Stimulated activated CD4-positive, alpha-beta T cell treated with anti-CD3 and anti-CD28 coated beads, Interleukin-4, amount 100 ng/mL, for 4 hours (primary cell): ENCODE measurements around the gene TRAF3IP3.

Source experiments
- DNase-seq, 2 experiments: peaks; one replicate each; pipeline ENCODE4 v3.0.0-alpha.2; 2020

The TRAF3IP3 gene

DNA sequence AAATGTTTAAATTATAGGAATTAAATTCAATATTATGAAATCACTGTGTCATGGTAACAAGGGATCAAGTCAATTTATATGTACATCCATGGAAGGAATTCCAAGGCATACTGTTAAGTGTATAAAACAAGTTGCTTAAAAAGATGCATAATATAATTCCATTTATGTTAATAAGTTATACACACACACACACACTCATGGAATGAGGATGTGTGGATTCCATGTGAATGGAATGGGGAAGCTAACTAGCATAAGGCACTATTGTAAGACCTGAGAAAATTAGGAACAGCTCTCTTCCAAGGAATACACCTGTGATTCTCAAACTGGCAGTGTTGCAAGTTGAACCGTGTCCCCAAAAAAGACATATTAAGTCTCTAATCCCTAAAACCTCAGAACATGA, 17.6 kb upstream of the TRAF3IP3 start:
- DNase-seq, result no peak

DNA sequence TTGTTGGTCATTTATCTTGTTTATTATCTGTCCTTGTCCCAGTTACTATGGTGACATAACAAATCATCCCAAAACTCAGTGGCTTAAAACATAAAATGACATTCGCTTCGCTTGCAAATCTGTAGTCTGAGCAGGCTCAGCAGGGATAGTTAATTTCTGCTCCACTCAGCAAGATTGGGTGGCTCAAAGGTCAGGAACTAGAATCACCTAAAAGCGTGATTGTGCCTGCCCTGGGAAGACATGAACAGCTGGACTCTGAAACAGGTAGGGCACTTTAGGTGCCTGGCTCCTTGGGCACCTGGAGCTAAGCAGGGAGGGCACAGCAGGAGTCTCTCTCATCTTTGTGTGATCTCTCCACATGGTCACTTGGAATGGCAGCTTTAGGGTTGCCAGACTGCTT, 14.7 kb upstream of the TRAF3IP3 start:
- DNase-seq, result no peak

DNA sequence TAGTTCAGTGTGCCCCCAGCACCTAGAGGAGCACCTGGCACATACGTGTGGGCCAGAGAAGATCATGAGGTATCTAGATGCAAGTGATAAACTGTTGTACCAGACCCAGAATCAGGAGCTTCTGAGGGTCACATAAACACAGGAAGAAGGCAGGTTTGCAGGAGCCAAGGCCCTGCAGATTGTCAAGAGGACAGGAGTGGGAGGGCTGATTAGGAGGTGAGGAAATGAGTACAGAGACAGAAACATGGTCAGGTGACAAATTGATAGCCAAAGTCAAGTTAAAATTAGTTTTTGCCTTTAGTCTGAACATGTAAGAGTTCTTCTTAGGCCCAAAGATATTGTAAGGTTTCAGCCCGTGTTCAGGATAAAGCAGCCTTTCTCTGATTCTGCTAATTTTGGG, 14.0 kb upstream of the TRAF3IP3 start:
- no peak for DNase-seq

DNA sequence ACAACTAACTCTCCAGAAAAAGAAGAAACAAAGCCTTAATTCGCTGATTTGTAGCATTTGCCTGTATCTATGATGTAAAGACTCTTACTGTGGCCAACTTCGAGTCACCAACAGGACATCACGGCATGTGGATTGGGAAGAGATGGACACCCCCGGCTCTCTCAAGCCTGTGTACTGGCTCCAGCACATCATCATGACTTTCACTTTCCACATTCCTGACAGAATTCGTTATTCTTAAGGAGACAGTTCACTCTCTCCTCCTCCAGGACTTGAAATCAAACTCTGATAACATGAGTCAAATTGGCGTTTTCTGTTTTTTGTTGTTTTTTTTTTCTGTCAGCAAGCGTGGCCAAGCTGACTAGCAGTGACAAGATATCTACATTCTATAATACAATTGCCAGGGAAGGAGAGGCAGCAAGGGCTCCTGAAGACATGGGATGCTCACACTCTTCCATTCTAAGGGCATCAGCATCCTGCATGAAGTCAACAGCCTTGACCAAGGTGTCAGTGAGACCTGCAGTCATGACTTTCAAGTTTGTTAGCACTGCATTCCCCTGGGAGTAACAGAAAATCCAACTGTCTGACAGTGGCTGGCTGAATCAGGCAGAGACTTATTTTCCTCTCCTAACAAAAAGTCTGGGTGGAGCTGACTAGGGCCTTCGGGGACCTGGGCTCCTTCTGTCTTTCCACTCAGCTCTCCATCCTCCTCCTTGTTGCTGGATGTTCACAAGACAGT, 13.3 kb upstream of the TRAF3IP3 start:
- no peak for DNase-seq

GRCh38 chr1:209743145-209743482, 12.7 kb upstream of the TRAF3IP3 start:
- DNase-seq, result no peak

- no peak for DNase-seq
Observed at GRCh38 chr1:209746451-209747165, 9.2 kb upstream of the TRAF3IP3 start.

DNA sequence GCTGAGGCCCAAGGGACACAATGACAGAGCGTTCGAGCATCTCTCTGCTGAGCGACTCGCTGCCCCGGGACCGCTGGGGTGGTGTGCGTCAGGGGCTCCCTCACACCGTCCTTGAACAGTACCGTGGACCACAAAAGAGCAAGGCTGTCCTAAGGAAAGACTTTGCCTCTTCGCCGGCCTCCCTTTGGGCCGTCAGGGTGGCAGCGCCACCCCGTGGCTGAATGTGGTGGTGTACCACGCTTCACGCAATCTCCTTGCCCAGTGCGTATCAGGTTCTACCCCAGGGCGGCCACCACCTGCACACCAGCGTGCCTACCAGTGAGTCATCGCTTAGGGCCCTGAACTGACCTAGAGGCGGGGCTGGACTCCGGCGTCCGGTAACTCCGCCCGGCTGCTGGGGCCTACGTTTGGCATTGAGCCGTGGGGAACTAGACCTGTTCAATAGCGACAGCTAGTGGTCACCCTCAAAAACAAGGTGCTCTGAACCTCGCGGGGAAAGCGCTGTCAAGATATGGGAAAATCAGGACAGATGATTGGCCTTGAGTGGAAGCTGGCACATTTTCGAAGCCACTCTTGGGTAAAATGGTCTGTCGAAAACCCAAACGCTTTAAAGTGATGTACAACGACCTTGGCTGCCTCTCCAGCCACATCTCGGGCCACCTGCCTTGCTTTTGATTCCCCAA, 8.1 kb upstream of the TRAF3IP3 start:
- DNase-seq, result peak; percentile 69 to 81

- no peak for DNase-seq
Observed at GRCh38 chr1:209748620-209749019, 7.2 kb upstream of the TRAF3IP3 start.

GRCh38 chr1:209749205-209749604, 6.6 kb upstream of the TRAF3IP3 start:
- no peak for DNase-seq

- no peak for DNase-seq
Observed at GRCh38 chr1:209749670-209750323, 6.1 kb upstream of the TRAF3IP3 start.

- no peak for DNase-seq
Observed at GRCh38 chr1:209751627-209752231, 4.1 kb upstream of the TRAF3IP3 start.

- no peak for DNase-seq
Observed at GRCh38 chr1:209752890-209753289, 3.0 kb upstream of the TRAF3IP3 start.

DNA sequence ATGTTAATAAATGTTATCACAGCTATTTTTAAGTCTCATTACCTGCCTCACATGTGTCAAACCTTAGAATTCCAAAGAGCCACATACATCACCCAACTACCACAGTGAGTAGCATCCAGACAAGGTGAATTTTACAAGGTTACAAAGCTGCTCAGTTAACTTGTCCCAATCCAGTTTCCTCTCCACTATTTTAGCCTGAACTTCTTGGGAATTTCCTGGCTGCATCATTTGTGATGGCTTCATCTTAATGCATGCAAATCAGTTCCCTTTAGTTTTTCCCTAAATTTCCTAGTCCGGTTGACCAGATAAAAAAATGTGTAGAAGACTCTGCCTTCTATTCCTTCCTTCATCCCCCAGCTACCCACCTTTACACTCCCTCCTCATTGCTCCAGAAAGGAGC, 597 bp upstream of the TRAF3IP3 start:
- DNase-seq, result no peak

- DNase-seq, result peak in 1 of 2 experiments; percentile 36
Observed at GRCh38 chr1:209756615-209757445, 977 bp downstream of the TRAF3IP3 start.

DNA sequence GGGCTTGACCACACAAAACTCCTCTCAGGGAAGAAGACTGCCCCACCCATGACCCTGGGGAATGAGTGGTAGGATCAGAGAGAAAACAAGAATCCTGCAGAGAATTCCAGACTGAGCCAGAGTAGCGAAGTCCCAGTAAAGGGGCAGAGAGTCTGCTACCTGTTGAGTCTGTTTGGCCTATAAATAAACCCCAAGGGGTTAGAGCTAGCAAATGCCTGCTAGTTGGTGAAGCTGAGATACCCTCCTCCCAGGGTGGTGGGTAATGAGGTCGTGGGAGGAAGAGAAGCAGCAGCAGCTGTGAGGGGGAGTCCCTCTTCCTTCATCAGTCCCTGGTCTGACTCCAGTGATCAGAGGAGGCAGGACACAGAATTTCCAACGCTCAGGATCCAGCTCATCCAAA, 2.5 kb downstream of the TRAF3IP3 start:
- DNase-seq, result peak in 1 of 2 experiments; percentile 21

DNA sequence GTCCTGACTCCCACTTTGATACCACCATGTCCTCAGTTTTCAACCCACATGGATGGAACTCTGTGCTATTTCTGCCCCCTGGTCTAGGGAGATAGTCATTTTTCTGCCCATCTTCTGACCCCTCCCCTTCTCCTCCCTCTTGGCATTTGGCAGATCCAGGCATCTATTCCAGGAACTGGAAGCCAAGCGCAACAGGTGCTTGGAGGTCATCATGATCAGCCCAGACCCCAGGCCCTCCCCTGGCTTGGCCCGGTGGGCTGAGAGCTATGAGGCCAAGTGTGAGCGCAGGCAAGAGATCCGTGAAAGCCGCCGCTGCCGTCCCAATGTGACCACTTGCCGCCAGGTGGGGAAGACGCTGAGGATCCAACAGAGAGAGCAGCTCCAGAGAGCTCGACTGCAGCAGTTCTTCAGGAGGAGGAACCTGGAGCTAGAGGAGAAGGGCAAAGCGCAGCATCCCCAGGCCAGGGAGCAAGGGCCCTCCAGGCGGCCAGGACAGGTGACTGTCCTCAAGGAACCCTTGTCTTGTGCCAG, 4.0 kb downstream of the TRAF3IP3 start:
- DNase-seq, result no peak

- DNase-seq, result no peak
Observed at GRCh38 chr1:209761011-209761635, 5.3 kb downstream of the TRAF3IP3 start.

GRCh38 chr1:209766051-209766450, 10.2 kb downstream of the TRAF3IP3 start:
- DNase-seq, result no peak

DNA sequence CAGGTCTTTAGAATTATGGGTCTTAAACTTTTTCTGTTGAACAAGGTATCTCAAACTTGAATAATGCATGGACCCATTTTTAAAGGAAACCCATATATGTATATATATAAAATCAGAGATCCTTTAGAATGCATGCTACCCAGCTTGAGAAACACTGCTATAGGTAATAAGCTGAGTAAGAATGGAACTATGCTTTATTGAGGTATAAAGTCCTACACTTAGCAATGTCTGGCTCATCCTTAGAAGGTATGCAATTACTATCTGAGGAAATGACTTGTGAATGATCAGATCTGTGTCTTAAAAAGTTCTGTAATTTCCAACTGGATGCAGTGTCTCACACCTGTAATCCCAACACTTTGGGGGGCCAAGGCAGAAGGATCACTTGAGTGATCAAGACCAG, 11.2 kb downstream of the TRAF3IP3 start:
- DNase-seq, result no peak

GRCh38 chr1:209767706-209768105, 11.9 kb downstream of the TRAF3IP3 start:
- DNase-seq, result no peak

- peak; percentile 67 to 81 for DNase-seq
Observed at GRCh38 chr1:209768354-209768774, 12.5 kb downstream of the TRAF3IP3 start.
